ENCODE results near the gene IDUA.

- TF ChIP-seq CTCF (optimal IDR thresholded peaks at IDR 0.05 in 1 of 3, IDR thresholded peaks at IDR 0.05 in 1 of 3, conservative IDR thresholded peaks at IDR 0.05 in 1 of 3; ENCODE audit: extremely low read depth in 1 of 3, insufficient read depth in 2 of 3, low read length in 3 of 3) (no peak), EZH2 (IDR thresholded peaks at IDR 0.05; ENCODE audit: low read length) (no peak)
These were observed 49.3 kb downstream of the IDUA start for GRCh38 chr4:1036095-1036494.
